BE2C (cell line): ENCODE data around the gene CDKN3.
"Not testable (repeated sequence)": the region's sequence is repeated elsewhere in the genome, so short reads cannot be mapped to it uniquely, and the experiment has no call there.

ENCODE experiments used
- DNase-seq: peaks from one replicate; pipeline ENCODE4 v3.0.0-alpha.2; 2020
- H3K27me3 ChIP-seq: fragments of 250-450 bp; sonication (Bioruptor Pico); 2 replicates; pipeline ENCODE4 v1.5.1; 2020; ENCODE audit warnings: mild to moderate bottlenecking
- H3K36me3 ChIP-seq: fragments of 250-450 bp; sonication (Bioruptor Pico); 2 replicates; pipeline ENCODE4 v1.5.1; 2020; ENCODE audit warnings: mild to moderate bottlenecking
- H3K4me1 ChIP-seq: fragments of 250-450 bp; sonication (Bioruptor Pico); 2 replicates; pipeline ENCODE4 v1.5.1; 2020
- H3K4me3 ChIP-seq: 2 replicates; pipeline ENCODE4 v1.5.1; 2011; ENCODE audit warnings: low read depth, low read length
- H3K9me3 ChIP-seq: fragments of 250-450 bp; sonication (Bioruptor Pico); 2 replicates; pipeline ENCODE4 v1.5.1; 2020
- TF ChIP-seq, protein P1 (sequence below): IDR thresholded peaks from 2 replicates; pipeline ENCODE4 v1.5.1; 2012; ENCODE audit warnings: mild to moderate bottlenecking, low read depth, low read length

Gene CDKN3

DNA sequence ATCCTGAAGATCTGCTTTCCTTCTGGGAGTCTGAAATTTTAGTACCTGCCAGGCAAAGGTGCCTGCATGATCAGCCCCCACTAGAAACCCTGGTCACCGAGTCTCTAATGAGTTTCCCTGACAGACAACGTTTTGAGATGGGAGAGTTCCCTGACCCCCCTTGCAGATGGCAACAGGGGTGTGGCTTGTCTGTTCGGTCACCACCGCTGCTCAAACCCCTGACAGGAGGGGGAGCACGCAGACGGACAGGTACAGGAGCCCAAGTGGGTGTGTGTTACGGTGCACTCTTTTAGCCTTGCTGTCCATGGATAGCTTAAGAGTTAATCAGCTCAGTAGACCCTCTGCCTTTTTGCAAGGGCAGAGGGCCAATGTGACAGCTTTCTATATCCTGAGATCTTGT lies 19.3 kb upstream of the CDKN3 start:
- H3K36me3 ChIP-seq, result no peaks in the 10 kb centered on the region
- DNase-seq, result no peak
- no peak overlapping the region for H3K4me3 ChIP-seq
- TF ChIP-seq, protein P1, sequence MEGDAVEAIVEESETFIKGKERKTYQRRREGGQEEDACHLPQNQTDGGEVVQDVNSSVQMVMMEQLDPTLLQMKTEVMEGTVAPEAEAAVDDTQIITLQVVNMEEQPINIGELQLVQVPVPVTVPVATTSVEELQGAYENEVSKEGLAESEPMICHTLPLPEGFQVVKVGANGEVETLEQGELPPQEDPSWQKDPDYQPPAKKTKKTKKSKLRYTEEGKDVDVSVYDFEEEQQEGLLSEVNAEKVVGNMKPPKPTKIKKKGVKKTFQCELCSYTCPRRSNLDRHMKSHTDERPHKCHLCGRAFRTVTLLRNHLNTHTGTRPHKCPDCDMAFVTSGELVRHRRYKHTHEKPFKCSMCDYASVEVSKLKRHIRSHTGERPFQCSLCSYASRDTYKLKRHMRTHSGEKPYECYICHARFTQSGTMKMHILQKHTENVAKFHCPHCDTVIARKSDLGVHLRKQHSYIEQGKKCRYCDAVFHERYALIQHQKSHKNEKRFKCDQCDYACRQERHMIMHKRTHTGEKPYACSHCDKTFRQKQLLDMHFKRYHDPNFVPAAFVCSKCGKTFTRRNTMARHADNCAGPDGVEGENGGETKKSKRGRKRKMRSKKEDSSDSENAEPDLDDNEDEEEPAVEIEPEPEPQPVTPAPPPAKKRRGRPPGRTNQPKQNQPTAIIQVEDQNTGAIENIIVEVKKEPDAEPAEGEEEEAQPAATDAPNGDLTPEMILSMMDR, result no peak
- peaks cover 6% of the 10 kb centered on the region; the same call in 1 of the 2 replicates for H3K27me3 ChIP-seq
- no peaks in the 10 kb centered on the region for H3K4me1 ChIP-seq
- H3K9me3 ChIP-seq, result no peaks in the 10 kb centered on the region

DNA sequence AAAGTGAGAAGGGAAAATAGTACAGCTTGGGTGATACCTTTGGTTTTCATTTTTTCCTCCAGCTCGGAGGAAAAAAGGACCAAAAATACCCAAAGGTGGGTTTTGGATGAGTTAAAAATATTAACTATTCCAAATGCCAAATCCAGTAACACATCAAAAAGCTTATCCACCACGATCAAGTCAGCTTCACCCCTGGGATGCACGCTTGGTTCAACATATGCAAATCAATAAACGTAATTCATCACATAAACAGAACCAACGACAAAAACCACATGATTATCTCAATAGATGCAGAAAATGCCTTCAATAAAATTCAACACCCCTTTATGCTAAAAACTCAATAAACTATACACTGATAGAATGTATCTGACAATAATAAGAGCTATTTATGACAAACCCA lies 17.9 kb upstream of the CDKN3 start:
- H3K36me3 ChIP-seq, H3K4me3 ChIP-seq, H3K9me3 ChIP-seq, DNase-seq, H3K4me1 ChIP-seq, H3K27me3 ChIP-seq: not testable (repeated sequence)

DNA sequence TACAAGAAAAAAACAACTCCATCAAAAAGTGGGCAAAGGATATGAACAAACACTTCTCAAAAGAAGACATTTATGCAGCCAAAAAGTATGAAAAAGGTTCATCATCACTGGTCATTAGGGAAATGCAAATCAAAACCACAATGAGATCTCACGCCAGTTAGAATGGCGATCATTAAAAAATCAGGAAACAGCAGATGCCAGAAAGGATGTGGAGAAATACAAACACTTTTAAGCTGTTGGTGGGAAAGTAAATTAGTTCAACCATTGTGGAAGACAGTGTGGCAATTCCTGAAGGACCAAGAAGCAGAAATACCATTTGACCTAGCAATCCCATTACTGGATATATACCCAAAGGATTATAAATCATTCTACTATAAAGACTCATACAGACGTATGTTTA lies 16.2 kb upstream of the CDKN3 start:
- H3K4me1 ChIP-seq, H3K9me3 ChIP-seq, H3K4me3 ChIP-seq, DNase-seq, H3K27me3 ChIP-seq, H3K36me3 ChIP-seq: not testable (repeated sequence)

DNA sequence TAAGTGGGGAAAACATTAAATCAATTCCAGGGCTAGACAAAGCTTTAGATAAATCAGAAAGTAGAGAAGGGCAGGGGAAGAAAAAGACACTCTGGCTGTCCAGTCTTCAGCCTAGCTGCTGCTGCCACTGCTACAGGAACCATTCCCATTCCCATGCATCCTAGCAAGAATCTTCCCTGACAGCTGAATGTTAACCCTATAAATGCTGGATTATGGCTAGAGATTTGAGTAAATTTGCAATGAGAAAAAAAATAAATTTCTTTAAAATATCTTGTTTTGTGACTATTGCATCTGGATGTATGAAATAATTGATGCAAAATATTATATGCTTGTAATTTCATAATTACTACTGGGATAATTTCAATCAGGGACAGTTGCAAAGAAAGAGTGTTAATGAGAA lies 15.0 kb upstream of the CDKN3 start:
- no peaks in the 10 kb centered on the region for H3K4me1 ChIP-seq
- H3K36me3 ChIP-seq, result no peaks in the 10 kb centered on the region
- DNase-seq, result no peak

DNA sequence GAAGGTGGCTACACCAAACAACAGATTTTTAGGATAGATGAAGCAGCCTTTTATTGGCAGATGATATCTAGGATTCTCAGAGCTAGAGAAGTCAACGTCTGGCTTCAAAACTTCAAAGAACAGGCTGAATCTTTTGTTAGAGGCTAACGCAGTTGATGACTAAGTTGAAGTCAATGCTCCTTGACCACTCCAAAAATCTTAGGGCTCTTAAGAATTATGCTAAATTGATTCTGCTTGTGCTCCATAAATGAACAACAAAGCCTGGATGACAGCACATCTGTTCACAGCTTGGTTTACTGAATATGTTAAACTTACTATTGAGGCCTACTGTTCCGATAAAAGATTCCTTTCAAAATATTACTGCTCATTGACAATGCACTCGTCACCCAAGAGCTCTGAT lies 13.0 kb upstream of the CDKN3 start:
- H3K9me3 ChIP-seq, result no peaks in the 10 kb centered on the region
- DNase-seq, result no peak
- no peaks in the 10 kb centered on the region for H3K4me1 ChIP-seq
- TF ChIP-seq, protein P1, result no peak
- H3K4me3 ChIP-seq, result no peak overlapping the region
- no peaks in the 10 kb centered on the region for H3K36me3 ChIP-seq
- H3K27me3 ChIP-seq, result no peaks in the 10 kb centered on the region; the same call in 1 of the 2 replicates

More for the DNA sequence above, 15.0 kb upstream of the CDKN3 start:
- TF ChIP-seq, protein P1, result no peak
- H3K27me3 ChIP-seq, result peaks cover 6% of the 10 kb centered on the region; the same call in 1 of the 2 replicates
- H3K4me3 ChIP-seq, result no peak overlapping the region
- H3K9me3 ChIP-seq, result no peaks in the 10 kb centered on the region

DNA sequence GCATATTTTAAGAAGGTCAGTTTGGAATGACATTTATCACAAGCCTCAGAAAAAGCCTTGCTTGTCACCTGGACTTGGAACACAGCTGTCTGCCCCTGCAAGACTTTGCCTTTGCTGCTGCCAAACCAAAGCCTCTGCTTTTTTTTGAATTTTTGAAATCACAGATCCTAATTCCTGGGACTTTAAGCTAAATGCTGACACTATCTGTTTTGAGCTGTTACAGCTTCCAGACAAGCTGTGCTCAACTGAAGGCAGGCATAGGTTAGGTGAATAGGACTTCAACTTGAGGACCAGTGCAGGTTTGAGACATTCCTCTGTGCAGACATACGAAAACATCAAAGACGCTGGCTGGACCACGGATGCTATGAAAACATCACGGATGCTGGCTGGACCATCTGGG lies 11.3 kb upstream of the CDKN3 start:
- Histone ChIP-seq H3K36me3 (no peaks in the 10 kb centered on the region), H3K9me3 (no peaks in the 10 kb centered on the region), H3K27me3 (no peaks in the 10 kb centered on the region), H3K4me1 (no peaks in the 10 kb centered on the region), H3K4me3 (no peak overlapping the region)
- TF ChIP-seq, protein P1, result no peak
- DNase-seq, result no peak

DNA sequence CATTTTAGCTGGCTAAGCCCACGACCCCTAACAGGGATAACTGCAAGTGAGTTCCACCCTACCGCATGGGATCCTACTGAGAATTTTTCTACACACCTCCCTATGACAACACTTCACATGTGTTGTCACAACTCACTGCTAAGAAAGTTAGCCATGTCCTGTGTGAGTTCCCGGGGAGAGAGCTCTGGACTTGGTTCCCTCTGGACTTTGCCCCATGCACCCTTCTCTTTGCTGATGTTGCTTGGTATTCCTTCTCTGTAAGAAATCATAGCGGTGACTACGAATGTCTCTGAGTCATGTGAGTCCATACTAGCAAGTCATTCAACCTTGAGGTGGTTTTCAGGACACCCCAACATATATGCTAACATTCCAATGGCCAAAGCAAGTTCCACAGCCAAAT lies 9.5 kb upstream of the CDKN3 start:
- Histone ChIP-seq H3K9me3 (no peaks in the 10 kb centered on the region), H3K27me3 (no peaks in the 10 kb centered on the region), H3K36me3 (no peaks in the 10 kb centered on the region), H3K4me3 (no peak overlapping the region), H3K4me1 (no peaks in the 10 kb centered on the region)
- TF ChIP-seq, protein P1, result no peak
- DNase-seq, result no peak
